GM12878 (cell line): ENCODE data around the gene NDNF.

Source experiments
- BACH1 ChIP-seq: fragments of 450-650 bp; IDR thresholded peaks from 2 replicates; pipeline ENCODE4 v1.6.1; 2017; ENCODE audit warnings: mild to moderate bottlenecking, borderline replicate concordance
- BRCA1 ChIP-seq: IDR thresholded peaks from 2 replicates; pipeline ENCODE4 v1.6.1; 2011; ENCODE audit warnings: low read depth, low read length, improper control_type of control experiment
- CTCF ChIP-seq, 3 experiments: IDR thresholded peaks in 2 of 3; conservative IDR thresholded peaks in 1 of 3; 2 replicates each; pipeline ENCODE4 v1.5.1; 2011; ENCODE audit warnings: low read depth in 3 of 3, low read length in 3 of 3, mild to moderate bottlenecking in 3 of 3, control low read depth in 2 of 3, moderate library complexity in 2 of 3, inconsistent platforms in 1 of 3, mixed read lengths in 1 of 3; ENCODE audit not compliant: control insufficient read depth in 2 of 3, insufficient read depth in 1 of 3; ENCODE audit errors: extremely low read depth in 1 of 3
- FOXM1 ChIP-seq: IDR thresholded peaks from 2 replicates; pipeline ENCODE4 v1.6.1; 2012; ENCODE audit warnings: low read depth, mild to moderate bottlenecking, inconsistent platforms, low read length, moderate library complexity
- KDM1A ChIP-seq: fragments of 200-600 bp; sonication (generic); IDR thresholded peaks from 2 replicates; pipeline ENCODE4 v1.6.1; 2016; ENCODE audit warnings: borderline replicate concordance
- NBN ChIP-seq: fragments of 450-650 bp; IDR thresholded peaks from 2 replicates; pipeline ENCODE4 v1.6.1; 2016
- POLR2A ChIP-seq: IDR thresholded peaks from 2 replicates; pipeline ENCODE4 v1.6.1; 2011; ENCODE audit warnings: low read depth, mild to moderate bottlenecking, low read length
- RBBP5 ChIP-seq: fragments of 200-600 bp; sonication (generic); conservative IDR thresholded peaks from 2 replicates; pipeline ENCODE4 v1.6.1; 2016
- SRF ChIP-seq, 2 experiments: IDR thresholded peaks; 2 replicates each; pipeline ENCODE4 v1.6.1; 2011; ENCODE audit warnings: low read depth in 2 of 2, low read length in 2 of 2, mild to moderate bottlenecking in 1 of 2, moderate library complexity in 1 of 2
- ZSCAN29 ChIP-seq: fragments of 450-650 bp; IDR thresholded peaks from 2 replicates; pipeline ENCODE4 v1.6.1; 2017; ENCODE audit warnings: mild to moderate bottlenecking, moderate library complexity
- TF ChIP-seq, protein P1 (sequence below): fragments of 450-650 bp; IDR thresholded peaks from 2 replicates; pipeline ENCODE4 v1.6.1; 2017; ENCODE audit warnings: mild to moderate bottlenecking, moderate library complexity
- TF ChIP-seq, protein P2 (sequence below): IDR thresholded peaks from 2 replicates; pipeline ENCODE4 v1.6.1; 2012; ENCODE audit warnings: low read depth, low read length, improper control_type of control experiment

GRCh38 chr4:121057466-121057922, 14.8 kb downstream of the NDNF start:
- TF ChIP-seq CTCF (IDR thresholded peaks at IDR 0.05 in 2 of 3, conservative IDR thresholded peaks at IDR 0.05 in 1 of 3; ENCODE audit: control insufficient read depth in 2 of 3, extremely low read depth in 1 of 3, insufficient read depth in 1 of 3, low read depth in 3 of 3, low read length in 3 of 3) (no peak), RBBP5 (no peak), SRF (IDR thresholded peaks at IDR 0.05; ENCODE audit: low read depth in 2 of 2, low read length in 2 of 2) (no peak), NBN (no peak), BRCA1 (no peak), POLR2A (no peak), ZSCAN29 (no peak), FOXM1 (no peak), KDM1A (no peak), BACH1 (no peak)
- TF ChIP-seq, protein P1, sequence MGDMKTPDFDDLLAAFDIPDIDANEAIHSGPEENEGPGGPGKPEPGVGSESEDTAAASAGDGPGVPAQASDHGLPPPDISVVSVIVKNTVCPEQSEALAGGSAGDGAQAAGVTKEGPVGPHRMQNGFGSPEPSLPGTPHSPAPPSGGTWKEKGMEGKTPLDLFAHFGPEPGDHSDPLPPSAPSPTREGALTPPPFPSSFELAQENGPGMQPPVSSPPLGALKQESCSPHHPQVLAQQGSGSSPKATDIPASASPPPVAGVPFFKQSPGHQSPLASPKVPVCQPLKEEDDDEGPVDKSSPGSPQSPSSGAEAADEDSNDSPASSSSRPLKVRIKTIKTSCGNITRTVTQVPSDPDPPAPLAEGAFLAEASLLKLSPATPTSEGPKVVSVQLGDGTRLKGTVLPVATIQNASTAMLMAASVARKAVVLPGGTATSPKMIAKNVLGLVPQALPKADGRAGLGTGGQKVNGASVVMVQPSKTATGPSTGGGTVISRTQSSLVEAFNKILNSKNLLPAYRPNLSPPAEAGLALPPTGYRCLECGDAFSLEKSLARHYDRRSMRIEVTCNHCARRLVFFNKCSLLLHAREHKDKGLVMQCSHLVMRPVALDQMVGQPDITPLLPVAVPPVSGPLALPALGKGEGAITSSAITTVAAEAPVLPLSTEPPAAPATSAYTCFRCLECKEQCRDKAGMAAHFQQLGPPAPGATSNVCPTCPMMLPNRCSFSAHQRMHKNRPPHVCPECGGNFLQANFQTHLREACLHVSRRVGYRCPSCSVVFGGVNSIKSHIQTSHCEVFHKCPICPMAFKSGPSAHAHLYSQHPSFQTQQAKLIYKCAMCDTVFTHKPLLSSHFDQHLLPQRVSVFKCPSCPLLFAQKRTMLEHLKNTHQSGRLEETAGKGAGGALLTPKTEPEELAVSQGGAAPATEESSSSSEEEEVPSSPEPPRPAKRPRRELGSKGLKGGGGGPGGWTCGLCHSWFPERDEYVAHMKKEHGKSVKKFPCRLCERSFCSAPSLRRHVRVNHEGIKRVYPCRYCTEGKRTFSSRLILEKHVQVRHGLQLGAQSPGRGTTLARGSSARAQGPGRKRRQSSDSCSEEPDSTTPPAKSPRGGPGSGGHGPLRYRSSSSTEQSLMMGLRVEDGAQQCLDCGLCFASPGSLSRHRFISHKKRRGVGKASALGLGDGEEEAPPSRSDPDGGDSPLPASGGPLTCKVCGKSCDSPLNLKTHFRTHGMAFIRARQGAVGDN = no peak
- TF ChIP-seq, protein P2, sequence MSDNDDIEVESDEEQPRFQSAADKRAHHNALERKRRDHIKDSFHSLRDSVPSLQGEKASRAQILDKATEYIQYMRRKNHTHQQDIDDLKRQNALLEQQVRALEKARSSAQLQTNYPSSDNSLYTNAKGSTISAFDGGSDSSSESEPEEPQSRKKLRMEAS = no peak
